Osteoblast (primary cell): ENCODE results near the gene CFAP77. TPM values are rescaled to one million over a fixed set of nuclear protein-coding genes. Genes with fewer than 3 reads are reported as not detected.

Experiments used
- DNase-seq: peaks from one replicate; pipeline ENCODE4 v3.0.0; 2011; ENCODE audit warnings: low spot score, mixed read lengths; ENCODE audit not compliant: insufficient read length; ENCODE audit errors: missing footprints
- H2AFZ ChIP-seq: 2 replicates; pipeline ENCODE4 v1.6.0; 2011; ENCODE audit warnings: mild to moderate bottlenecking, low read length
- H3K27ac ChIP-seq: 2 replicates; pipeline ENCODE4 v1.5.1; 2011; ENCODE audit warnings: mild to moderate bottlenecking, low read depth, low read length, moderate library complexity
- H3K27me3 ChIP-seq: 2 replicates; pipeline ENCODE4 v1.6.0; 2012; ENCODE audit warnings: mild to moderate bottlenecking, control low read depth, inconsistent platforms, low read length, moderate library complexity; ENCODE audit not compliant: insufficient read depth
- H3K36me3 ChIP-seq: 2 replicates; pipeline ENCODE4 v1.5.1; 2011; ENCODE audit warnings: mild to moderate bottlenecking, low read length, control low read depth, moderate library complexity; ENCODE audit not compliant: insufficient read depth
- H3K4me1 ChIP-seq: 2 replicates; pipeline ENCODE4 v1.5.1; 2011; ENCODE audit warnings: mild to moderate bottlenecking, low read length, control low read depth, moderate library complexity; ENCODE audit not compliant: insufficient read depth
- H3K4me2 ChIP-seq: 2 replicates; pipeline ENCODE4 v1.6.0; 2011; ENCODE audit warnings: mild to moderate bottlenecking, low read length; ENCODE audit not compliant: insufficient read depth
- H3K4me3 ChIP-seq: fragments of 200-600 bp; sonication (generic); 3 replicates; pipeline ENCODE4 v1.5.1; 2012; ENCODE audit warnings: mild to moderate bottlenecking, low read length, inconsistent platforms; ENCODE audit not compliant: insufficient read depth
- H3K79me2 ChIP-seq: 2 replicates; pipeline ENCODE4 v1.6.0; 2012; ENCODE audit warnings: mild to moderate bottlenecking, low read length, control low read depth, inconsistent platforms; ENCODE audit not compliant: insufficient read depth
- H3K9me3 ChIP-seq: 2 replicates; pipeline ENCODE4 v1.5.1; 2011; ENCODE audit warnings: low read depth, low read length, control low read depth
- H4K20me1 ChIP-seq: 2 replicates; pipeline ENCODE4 v1.6.0; 2012; ENCODE audit warnings: mild to moderate bottlenecking, low read length, control low read depth; ENCODE audit not compliant: insufficient read depth
- total RNA-seq: library from RNA; depleted of rRNA; stranded (reverse); fragments of >200 nt; gene quantifications from 2 replicates; pipeline ENCODE4 v1.2.3, GENCODE V29; 2012
- TF ChIP-seq, protein P1 (sequence below): IDR thresholded peaks from 2 replicates; pipeline ENCODE4 v1.5.1; 2011; ENCODE audit warnings: mild to moderate bottlenecking, low read depth, low read length, moderate library complexity; ENCODE audit errors: extremely low read depth

Gene CFAP77
- total RNA-seq, result 0.29 and 0.36 TPM in 2 replicates

DNA sequence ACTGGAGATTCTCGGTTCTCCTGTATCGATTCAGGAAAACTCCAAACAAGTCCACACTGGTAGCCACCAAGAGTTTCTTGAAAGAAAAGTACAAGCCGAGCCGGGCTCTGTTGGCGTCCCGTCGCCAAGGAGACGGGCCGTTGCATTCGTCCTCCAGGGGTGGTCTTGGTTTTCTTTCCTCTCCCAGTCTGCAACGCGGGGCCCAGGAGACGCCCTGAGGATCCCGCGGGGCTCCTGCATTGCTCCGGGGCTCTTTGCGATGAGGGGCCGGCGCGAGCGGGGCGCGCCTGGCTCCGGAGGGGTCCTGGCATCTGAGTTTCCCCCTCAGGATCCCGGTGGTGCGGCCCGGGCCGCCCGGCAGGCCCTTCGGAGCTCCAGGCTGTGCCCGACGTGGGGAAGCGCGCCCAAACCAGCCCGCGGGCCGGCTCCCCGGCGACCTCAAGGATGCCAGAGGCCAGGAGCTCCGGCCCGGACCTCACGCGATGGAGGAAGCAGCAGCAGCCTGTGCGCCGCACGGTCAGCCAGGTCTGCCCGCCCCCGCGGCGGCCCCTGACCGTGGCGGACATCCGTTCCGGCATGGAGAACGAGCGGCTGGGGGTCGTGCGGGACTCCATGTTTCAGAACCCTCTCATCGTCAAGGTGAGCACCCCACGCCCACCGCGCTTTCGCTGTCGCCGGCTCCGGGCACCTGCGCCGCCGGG lies at the start of gene CFAP77:
CFAP77 (plus strand) TSS at position 384 of the 701 bp plus-strand sequence; CDS start at position 445, 61 bp downstream.
- Histone ChIP-seq H3K79me2 (peaks cover 15% of the 10 kb centered on the region), H3K4me2 (peak within 1 kb of the TSS; percentile 81), H4K20me1 (no peaks in the 10 kb centered on the region), H3K4me1 (peaks cover 25% of the 10 kb centered on the region), H3K36me3 (no peaks in the 10 kb centered on the region), H3K9me3 (no peaks in the 10 kb centered on the region), H2AFZ (peak within 1 kb of the TSS; percentile 85), H3K27ac (peak within 1 kb of the TSS; percentile 29), H3K4me3 (peak within 1 kb of the TSS; percentile 69), H3K27me3 (peaks cover 51% of the 10 kb centered on the region)
- DNase-seq, result peak; percentile 95
- TF ChIP-seq, protein P1, sequence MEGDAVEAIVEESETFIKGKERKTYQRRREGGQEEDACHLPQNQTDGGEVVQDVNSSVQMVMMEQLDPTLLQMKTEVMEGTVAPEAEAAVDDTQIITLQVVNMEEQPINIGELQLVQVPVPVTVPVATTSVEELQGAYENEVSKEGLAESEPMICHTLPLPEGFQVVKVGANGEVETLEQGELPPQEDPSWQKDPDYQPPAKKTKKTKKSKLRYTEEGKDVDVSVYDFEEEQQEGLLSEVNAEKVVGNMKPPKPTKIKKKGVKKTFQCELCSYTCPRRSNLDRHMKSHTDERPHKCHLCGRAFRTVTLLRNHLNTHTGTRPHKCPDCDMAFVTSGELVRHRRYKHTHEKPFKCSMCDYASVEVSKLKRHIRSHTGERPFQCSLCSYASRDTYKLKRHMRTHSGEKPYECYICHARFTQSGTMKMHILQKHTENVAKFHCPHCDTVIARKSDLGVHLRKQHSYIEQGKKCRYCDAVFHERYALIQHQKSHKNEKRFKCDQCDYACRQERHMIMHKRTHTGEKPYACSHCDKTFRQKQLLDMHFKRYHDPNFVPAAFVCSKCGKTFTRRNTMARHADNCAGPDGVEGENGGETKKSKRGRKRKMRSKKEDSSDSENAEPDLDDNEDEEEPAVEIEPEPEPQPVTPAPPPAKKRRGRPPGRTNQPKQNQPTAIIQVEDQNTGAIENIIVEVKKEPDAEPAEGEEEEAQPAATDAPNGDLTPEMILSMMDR, result no peak

DNA sequence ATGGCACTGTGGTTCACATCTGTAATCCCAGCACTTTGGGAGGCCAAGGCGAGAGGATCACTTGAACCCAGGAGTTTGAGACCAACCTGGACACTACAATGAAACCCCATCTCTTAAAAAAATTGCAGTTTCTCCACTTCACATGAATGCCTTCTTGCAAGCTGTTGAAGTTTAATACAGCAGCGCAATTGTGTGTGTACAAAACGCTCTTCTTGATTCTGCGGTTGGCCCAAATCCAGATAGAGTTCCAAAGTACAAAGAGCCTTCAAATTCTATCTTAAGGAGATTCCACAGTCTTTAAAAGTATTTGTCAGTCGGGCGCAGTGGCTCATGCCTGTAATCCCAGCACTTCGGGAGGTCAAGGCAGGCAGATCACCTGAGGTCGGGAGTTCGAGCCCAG lies 45.9 kb upstream of the CFAP77 start:
- TF ChIP-seq, protein P1, result no peak
- Histone ChIP-seq H3K27me3 (no peaks in the 10 kb centered on the region), H3K4me2 (no peak overlapping the region), H3K9me3 (no peaks in the 10 kb centered on the region), H3K4me3 (no peak overlapping the region), H3K36me3 (no peaks in the 10 kb centered on the region), H3K27ac (no peak overlapping the region), H3K4me1 (no peaks in the 10 kb centered on the region), H4K20me1 (no peaks in the 10 kb centered on the region), H2AFZ (no peak overlapping the region), H3K79me2 (no peaks in the 10 kb centered on the region)
- DNase-seq, result no peak

DNA sequence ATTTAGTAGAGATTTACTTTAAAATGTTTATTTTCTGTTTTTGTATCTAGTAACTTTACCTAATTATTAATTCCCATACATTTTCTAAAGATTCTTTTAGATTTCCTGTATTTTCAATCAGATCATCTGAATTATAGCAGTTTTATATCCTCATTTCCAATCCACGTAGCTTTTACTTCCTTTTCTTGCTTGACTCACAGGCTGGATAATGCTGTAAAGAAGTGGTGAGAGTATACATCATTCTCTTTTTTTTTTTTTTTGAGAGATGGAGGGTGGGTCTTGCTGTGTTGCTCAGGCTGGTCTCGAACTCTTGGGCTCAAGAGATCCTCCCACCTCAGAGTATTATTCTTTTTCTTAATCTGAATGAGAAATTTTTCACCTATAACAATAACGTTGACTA lies 44.0 kb upstream of the CFAP77 start:
- no peak for DNase-seq
- Histone ChIP-seq H3K4me2 (no peak overlapping the region), H3K4me1 (no peaks in the 10 kb centered on the region), H3K9me3 (no peaks in the 10 kb centered on the region), H3K79me2 (no peaks in the 10 kb centered on the region), H3K27me3 (no peaks in the 10 kb centered on the region), H2AFZ (no peak overlapping the region), H4K20me1 (no peaks in the 10 kb centered on the region), H3K27ac (no peak overlapping the region), H3K36me3 (no peaks in the 10 kb centered on the region), H3K4me3 (no peak overlapping the region)
- TF ChIP-seq, protein P1, result no peak

DNA sequence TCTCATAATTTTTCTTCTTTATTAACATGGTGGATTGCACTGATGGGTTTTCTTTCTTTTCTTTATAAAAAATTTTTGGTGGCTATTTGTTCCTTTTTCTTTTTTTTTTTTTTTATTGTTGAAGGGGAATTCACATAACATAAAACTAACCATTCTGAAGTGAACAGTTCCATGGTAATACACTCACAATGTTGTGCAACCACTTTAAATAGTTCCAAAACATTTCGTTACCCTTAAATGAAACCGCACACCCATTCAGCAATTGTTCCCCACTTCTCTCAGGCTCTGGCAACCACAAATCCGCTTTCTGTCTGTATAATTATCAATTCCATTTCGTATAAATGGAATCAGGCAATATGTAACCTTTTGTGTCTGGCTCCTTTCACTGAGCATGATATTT lies 43.5 kb upstream of the CFAP77 start:
- H3K4me3 ChIP-seq, result no peak overlapping the region
- no peak for DNase-seq
- no peaks in the 10 kb centered on the region for H3K36me3 ChIP-seq
- no peak overlapping the region for H2AFZ ChIP-seq
- no peak overlapping the region for H3K4me2 ChIP-seq
- no peaks in the 10 kb centered on the region for H3K9me3 ChIP-seq
- H4K20me1 ChIP-seq, result no peaks in the 10 kb centered on the region
- H3K27ac ChIP-seq, result no peak overlapping the region
- TF ChIP-seq, protein P1, result no peak
- H3K27me3 ChIP-seq, result no peaks in the 10 kb centered on the region
- H3K4me1 ChIP-seq, result no peaks in the 10 kb centered on the region
- no peaks in the 10 kb centered on the region for H3K79me2 ChIP-seq
